NCI-H2171 treated with DMSO at 0.1 percent for 48 hours (cell line): ENCODE results near the gene SYDE2.
"Not testable (repeated sequence)": the region's sequence is repeated elsewhere in the genome, so short reads cannot be mapped to it uniquely, and the experiment has no call there.

Source experiments
- DNase-seq: peaks from one replicate; lab custom pipeline; 2025; lab: John Stamatoyannopoulos, UW

Gene SYDE2

DNA sequence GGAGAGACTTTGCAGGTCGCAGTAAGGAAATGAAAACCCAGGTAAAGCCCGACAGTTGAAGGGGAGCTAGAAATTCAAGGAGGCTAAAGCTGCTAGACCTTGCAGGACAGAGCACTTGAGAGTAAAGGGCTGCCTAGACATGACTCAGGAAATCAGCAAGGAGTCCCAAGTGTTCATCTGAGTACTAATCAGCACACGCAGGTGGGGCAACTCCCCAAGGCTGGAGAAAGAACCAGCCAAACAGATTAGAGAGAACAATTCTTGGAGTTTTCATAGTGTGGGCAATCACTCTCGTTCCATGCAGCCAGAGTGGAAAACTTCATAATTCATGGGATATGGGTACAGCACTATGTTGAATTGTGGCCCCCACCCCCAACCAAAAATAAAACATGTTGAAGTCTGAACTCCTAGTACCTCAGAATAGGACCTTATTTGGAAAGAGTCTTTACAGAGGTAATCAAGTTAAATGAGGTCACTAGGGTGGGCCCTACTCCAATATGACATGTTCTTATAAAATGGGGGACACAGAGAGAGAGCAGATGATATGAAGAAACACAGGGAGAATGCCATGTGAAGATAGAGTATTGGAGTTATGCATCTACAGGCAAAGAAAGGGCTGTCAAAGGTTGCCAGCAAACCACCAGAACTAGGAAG is 28.0 kb downstream of the SYDE2 start:
- DNase-seq: no peak

DNA sequence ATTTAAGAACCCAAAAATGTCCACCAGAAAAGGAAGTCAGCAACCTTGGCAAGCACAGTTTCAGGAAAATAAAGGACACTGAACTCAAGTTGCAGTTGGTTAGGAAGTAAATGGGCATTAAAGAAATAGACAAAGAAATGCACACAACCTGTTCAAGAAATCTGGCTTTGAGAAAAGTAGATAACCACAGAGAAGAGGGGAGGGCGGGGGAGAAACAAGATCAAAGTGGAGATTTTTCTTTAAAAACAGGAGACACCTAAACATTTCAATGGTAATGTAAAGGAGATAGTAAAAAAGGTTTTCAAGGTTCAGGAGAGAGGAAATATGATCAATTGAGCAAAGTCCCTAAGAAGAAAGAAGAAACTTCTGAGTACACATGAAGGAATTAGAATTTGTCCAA is 29.1 kb downstream of the SYDE2 start:
- no peak for DNase-seq

DNA sequence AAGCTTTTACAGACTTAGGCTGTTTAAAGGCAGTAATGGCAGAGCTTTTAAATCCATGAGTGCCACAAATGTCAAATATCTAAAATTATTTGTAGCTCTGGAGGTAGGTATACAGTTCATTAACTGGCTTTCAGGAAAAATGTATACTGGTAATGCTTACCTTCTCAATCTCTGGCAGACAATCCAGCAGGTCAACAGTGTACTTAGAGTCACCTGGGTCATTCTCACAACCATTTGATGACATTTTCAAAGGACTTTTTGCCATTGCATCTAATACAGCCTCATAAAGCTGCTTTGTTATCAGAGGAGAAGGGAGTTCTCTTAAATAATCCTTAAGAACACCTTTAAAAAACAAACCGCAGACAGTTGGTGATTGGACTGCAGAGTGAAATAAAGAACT is 31.9 kb downstream of the SYDE2 start:
- DNase-seq: no peak

- no peak for DNase-seq
Measured at GRCh38 chr1:85166351-85166750, 34.5 kb downstream of the SYDE2 start.

GRCh38 chr1:85158910-85159309 is 41.9 kb downstream of the SYDE2 start:
- no peak for DNase-seq

DNA sequence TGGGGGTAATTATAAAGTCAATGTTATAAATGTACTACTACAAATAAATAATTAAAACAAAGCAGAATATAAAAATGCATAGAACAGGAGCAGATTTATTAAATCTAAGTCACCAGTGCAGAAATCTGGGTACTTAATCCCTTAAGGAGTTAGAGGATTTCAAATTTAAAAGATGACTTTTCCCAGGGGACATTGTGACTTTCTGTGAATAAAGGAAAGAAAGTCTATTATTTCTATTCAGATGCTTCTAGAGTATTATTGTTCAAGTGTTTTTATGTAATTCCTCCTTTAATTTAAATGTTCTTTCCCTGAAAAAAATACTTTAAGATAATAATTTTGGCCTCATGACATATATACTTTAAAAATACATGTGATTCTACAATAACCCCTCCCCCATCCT is 43.4 kb downstream of the SYDE2 start:
- DNase-seq: no peak

DNA sequence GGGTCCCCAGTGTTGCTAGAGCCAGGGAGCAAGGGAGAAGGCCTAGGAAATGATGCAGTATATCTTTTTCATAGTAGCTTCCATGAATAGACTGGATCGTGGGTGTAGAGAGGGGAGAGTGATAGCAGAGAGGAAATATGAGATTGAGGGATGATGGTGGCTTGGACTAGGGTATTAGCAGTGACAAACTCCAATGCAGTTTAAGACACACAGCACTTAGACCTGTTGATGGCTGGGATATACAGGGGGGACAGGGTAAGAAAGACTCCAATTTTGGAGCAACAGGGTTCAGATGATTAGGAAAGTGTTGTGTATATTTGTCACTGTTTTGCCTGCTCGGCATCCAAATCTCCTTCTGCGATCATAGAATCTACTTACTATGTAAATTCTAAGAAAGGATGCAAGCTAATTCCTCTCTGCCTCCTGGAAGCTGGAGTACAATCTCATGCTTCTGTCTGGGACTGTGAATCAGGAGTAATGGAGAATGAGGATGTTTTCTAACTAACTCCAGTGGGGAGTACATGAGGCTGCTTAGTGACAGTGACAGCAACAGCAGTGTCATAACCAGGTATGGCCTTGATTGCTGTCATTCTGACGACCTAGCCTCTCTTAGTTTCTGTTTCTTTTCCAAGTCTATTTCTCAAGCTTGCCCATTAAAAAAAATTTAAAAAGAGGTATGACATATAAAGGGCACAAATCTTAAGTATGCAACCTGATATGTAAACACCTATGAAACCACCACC is 47.5 kb downstream of the SYDE2 start:
- DNase-seq: no peak

DNA sequence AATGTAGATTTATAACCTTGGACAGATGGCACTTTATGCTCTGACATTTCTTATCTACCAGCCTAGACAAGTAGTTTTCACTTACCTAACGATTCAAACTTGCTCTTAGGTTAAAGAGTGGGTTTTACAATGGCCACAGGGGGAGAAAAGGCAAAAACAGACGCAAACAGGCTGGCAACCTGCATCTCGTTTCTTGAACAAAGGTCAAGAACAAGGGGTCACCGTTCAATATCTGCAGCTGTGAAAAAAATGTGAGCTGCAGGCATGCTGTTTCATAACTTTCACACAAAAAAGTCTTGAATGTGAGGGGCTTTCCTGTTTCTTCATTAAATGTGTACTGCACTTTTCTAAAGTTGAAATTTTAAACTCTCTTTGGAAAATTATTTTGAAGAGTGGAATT is 49.4 kb downstream of the SYDE2 start:
- peak; percentile 7 for DNase-seq

DNA sequence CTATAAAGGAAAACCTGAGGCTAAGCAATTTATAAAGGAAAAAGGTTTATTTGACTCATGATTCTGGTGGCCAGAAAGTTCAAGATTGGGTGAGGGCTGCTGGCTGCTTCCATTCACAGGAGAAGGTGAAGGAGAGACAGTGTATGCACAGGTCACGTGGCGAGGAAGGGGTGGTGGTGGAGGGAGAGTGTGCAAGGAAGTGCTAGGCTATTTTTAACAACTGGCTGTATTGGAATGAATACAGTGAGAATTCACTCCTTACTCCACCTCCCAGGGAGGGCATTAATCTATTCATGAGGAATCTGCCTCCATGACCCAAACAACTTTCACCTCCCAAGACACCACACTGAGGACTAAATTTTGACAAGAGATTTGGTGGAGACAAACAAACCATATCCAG is 51.0 kb downstream of the SYDE2 start:
- DNase-seq: no peak

DNA sequence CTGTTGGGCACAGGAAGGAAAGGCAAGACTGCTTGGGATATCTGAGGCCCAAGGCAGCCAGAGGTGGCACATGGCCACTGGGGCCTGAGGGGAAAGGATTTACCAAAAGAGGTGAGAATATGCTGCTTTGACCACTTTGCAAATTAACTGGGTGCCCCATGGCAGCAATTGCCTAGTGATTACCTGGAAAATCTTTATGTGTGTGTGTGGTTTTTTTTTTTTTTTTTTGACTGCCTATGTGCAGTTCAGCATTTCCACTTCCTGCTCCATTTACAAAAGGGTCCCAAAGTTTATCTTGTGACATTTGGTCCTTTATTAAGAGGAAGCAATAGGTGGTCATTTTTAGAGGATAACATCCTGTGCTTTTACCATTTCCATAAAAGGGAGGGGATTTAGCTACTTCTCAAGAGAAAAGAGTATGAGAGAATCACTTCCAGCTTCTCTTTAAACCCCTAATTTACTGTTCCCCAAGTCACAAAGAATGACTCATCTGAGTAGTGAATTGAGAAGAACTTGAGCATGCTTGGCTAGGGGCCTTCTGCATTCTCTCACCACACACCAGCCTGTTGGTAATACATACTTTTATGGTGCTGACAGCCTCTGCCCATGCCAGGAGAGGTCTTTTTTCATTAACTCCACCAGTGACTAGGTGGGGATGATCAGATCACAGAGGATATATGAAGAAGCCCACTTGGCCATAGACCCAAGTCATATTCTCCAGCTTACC is 52.1 kb downstream of the SYDE2 start:
- DNase-seq: no peak

- DNase-seq: no peak
Measured at GRCh38 chr1:85146972-85147359, 53.9 kb downstream of the SYDE2 start.

DNA sequence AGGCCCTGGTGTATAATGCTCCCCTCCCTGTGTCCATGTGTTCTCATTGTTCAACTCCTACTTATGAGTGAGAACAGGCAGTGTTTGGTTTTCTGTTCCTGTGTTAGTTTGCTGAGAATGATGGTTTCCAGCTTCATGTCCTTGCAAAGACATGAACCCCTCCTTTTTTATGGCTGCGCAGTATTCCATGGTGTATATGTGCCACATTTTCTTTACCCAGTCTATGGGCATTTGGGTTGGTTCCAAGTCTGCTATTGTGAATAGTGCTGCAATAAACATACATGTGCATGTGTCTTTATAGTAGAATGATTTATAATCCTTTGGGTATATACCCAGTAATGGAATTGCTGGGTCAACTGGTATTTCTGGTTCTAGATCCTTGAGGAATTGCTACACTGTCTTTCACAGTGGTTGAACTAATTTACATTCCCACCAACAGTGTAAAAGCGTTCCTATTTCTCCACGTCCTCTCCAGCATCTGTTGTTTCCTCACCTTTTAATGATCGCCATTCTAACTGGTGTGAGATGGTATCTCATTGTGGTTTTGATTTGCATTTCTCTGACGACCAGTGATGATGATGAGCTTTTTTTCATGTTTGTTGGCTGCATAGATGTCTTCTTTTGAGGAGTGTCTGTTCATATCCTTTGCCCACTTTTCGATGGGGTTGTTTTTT is 54.4 kb downstream of the SYDE2 start:
- DNase-seq: not testable (repeated sequence)

- DNase-seq: no peak
Measured at GRCh38 chr1:85144351-85144750, 56.5 kb downstream of the SYDE2 start.

- no peak for DNase-seq
Measured at GRCh38 chr1:85142753-85143152, 58.1 kb downstream of the SYDE2 start.

DNA sequence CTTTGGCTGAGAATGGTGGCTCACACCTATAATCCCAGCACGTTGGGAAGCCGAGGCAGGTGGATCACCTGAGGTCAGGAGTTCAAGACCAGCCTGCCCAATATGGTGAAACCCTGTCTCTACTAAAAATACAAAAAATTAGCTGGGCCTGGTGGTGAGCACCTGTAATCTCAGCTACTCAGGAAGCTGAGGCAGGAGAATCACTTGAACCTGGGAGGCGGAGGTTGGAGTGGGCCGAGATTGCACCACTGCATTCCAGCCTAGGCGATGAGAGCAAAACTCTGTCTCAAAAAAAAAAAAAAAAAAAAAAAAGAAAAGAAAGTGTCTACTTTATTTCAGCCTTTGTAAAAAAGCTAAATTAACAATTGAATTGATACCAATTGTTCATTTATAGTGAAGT is 62.4 kb downstream of the SYDE2 start:
- DNase-seq: not testable (repeated sequence)

GRCh38 chr1:85137660-85138059 is 63.2 kb downstream of the SYDE2 start:
- peak; percentile 76 for DNase-seq

- no peak for DNase-seq
Measured at GRCh38 chr1:85135392-85135798, 65.4 kb downstream of the SYDE2 start.

DNA sequence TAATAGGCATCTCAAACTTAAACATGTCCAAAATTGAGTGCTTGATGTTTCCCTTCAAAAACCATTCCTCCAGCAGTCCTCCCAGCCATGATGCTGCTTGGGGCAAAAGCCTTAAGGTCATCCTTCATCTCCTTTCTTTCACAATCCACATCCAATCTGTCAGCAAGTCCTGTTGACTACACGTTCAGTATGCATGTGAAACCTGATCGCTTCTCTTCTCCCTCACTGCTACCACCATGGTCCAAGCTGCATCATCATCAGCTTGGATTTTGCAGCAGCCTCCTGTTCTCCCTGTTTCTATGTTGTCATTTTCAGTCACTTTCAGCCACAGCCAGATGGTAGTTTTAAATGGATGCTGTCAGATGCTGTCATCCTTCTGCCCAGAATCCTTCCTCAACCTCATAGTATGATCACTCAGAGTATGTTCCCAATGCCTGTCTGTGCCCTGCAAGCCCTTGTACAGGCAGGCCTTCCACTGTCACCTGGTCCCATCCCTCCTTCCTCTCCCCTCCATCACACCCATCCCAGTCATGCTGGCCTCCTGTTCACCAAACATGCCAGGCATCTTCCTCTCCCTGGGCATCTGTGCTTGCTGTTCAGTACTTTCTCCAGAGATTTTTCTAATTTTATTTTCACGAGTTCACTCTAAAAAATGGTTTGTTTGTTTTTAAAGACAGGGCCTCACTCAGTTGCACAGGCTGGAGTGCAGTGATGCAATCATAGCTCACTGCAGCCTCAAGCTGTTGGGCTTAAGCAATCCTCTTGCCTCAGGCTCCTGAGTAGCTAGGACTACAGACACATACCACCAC is 66.0 kb downstream of the SYDE2 start:
- DNase-seq: peak; percentile 43

DNA sequence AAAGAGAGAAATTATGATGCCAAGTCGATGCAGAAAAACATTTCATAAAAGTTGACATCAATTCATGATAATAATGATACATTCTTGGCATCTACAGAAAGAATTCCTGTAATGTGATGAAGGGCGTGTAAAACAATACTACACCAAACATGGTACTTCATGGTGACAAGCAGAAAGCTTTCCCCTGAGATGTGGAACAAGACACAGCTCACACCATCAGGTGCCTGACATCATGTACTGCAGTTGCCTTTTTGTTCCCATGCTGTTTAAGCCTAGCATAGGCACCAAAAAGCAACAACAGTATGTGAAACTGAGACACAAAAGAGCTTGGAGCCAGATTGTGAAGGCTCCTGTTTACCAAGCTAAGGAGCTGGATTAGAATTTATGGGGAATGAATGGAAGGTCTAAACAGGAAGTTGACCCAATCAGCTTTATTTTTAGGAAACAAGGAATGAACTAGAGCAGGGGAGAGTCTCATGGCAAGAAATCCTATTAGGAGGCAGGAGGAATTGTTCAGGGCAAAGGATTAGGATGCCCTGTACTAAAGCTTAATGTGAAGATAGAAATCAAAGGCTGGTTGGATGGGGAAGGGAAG is 67.2 kb downstream of the SYDE2 start:
- DNase-seq: no peak

GRCh38 chr1:85132078-85132720 is 68.6 kb downstream of the SYDE2 start:
- no peak for DNase-seq

DNA sequence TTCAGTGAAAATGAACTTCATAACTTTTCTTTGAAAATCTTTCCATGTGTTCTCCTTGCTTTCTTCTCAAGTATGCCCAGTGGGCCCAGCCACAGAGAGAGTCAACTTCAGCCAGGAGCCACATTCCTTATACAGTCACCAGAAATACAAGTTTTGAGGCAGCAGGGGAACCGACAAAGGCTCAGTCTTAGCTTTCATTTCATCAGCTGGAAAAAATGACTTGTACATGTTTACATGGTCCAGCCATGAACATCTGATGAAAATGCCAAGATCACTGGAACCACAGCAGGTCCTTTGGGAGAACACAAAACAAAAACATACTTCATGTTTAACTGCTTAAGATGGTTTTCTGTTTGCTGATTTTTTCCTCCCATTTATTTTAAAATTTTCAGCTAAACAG is 72.5 kb downstream of the SYDE2 start:
- DNase-seq: no peak
